ENCODE data around the gene OR52N2.

OR52N2 gene

GRCh38 chr11:5865826-5866225 lies 57.1 kb downstream of the OR52N2 start:
- DNase-seq, result no peak
- intact Hi-C loops (cut with DNase I), result no loop called here
